ENCODE results near the gene CREB3L2.
"Not testable (repeated sequence)": the region's sequence is repeated elsewhere in the genome, so short reads cannot be mapped to it uniquely, and the experiment has no call there.

CREB3L2 gene, protein sequence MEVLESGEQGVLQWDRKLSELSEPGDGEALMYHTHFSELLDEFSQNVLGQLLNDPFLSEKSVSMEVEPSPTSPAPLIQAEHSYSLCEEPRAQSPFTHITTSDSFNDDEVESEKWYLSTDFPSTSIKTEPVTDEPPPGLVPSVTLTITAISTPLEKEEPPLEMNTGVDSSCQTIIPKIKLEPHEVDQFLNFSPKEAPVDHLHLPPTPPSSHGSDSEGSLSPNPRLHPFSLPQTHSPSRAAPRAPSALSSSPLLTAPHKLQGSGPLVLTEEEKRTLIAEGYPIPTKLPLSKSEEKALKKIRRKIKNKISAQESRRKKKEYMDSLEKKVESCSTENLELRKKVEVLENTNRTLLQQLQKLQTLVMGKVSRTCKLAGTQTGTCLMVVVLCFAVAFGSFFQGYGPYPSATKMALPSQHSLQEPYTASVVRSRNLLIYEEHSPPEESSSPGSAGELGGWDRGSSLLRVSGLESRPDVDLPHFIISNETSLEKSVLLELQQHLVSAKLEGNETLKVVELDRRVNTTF

DNA sequence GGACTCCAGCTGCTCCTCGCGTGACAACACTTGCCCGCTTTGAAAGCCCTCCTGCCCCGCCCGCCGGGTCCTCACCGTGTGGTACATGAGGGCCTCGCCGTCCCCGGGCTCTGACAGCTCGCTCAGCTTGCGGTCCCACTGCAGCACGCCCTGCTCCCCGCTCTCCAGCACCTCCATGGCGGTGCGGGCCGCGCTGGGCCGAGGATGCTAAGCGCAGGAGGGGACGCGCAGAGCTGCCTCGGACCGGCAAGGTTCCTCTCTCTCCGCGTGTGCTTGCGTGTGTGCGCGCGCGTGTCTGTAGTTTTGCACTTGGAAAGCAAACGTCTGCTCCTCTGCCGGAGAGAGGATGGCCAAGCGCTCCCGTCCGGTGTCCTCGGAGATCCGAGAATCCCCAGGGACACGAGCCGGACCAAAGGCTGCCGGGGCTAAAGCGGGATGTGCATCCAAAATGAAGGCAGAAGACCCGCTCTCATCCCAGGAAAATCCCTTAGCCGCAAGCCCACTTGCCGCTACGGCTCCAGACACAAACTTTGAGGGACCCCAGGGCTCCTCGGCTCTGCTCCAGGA lies at the start of gene CREB3L2:
Gene CREB3L2 (minus strand): TSS at position 558 of the 567 bp plus-strand sequence. CDS start 381 bp downstream, at position 177.
- H3K27me3 ChIP-seq (ENCODE audit: control insufficient read depth in 2 of 2, insufficient read depth in 2 of 2, low read length in 2 of 2) = no peaks in the 10 kb centered on the region
- H3K9me3 ChIP-seq (ENCODE audit: control insufficient read depth in 2 of 2, low read length in 2 of 2) = no peaks in the 10 kb centered on the region
- H3K36me3 ChIP-seq (ENCODE audit: control insufficient read depth in 2 of 2, insufficient read depth in 2 of 2, low read length in 2 of 2) = no peaks in the 10 kb centered on the region
- H3K9ac ChIP-seq (ENCODE audit: low read depth in 1 of 2, low read length in 2 of 2) = peak within 1 kb of the TSS; percentile 92 to 96
- H3K4me1 ChIP-seq (ENCODE audit: control insufficient read depth in 2 of 2, insufficient read depth in 2 of 2, low read length in 2 of 2) = peaks cover 3 to 15% of the 10 kb centered on the region in 2 donors
- peak within 1 kb of the TSS; percentile 95 for H3K27ac ChIP-seq (ENCODE audit: low read depth in 2 of 2, low read length in 2 of 2)
- H3K4me3 ChIP-seq (ENCODE audit: low read length in 2 of 2) = peak within 1 kb of the TSS; percentile 93 to 94

DNA sequence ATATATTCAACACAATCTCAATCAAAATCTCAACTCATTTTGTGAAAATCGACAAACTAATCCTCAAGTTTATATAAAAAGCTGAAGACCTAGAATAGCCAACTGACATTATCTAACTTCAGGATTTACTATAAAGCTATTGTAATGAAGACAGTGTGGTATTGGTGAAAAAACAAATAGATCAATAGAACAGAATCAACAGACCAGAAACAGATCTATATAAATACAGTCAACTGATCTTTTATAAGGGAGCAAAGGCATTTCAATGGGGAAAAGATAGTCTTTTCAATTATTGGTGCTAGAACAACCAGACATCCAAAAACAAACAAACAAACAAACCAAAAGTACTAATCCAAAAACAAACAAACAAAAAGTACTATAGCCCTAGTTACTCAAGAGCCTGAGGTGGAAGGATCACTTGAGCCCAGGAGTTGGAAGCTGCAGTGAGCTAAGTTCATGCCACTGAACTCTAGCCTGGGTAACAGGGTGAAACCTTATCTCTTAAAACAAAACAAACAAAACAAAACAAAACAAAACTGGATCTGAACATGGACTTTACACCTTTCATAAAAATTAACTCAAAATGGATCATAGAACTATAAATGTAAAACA lies 47.7 kb upstream of the CREB3L2 start:
- H3K27me3 ChIP-seq (ENCODE audit: control insufficient read depth in 2 of 2, insufficient read depth in 2 of 2, low read length in 2 of 2) = no peaks in the 10 kb centered on the region
- H3K4me3 ChIP-seq (ENCODE audit: low read length in 2 of 2) = no peak overlapping the region
- H3K27ac ChIP-seq (ENCODE audit: low read depth in 2 of 2, low read length in 2 of 2) = no peak overlapping the region
- H3K4me1 ChIP-seq (ENCODE audit: control insufficient read depth in 2 of 2, insufficient read depth in 2 of 2, low read length in 2 of 2) = no peaks in the 10 kb centered on the region
- no peaks in the 10 kb centered on the region for H3K9me3 ChIP-seq (ENCODE audit: control insufficient read depth in 2 of 2, low read length in 2 of 2)
- H3K9ac ChIP-seq (ENCODE audit: low read depth in 1 of 2, low read length in 2 of 2) = no peak overlapping the region
- H3K36me3 ChIP-seq (ENCODE audit: control insufficient read depth in 2 of 2, insufficient read depth in 2 of 2, low read length in 2 of 2) = no peaks in the 10 kb centered on the region

DNA sequence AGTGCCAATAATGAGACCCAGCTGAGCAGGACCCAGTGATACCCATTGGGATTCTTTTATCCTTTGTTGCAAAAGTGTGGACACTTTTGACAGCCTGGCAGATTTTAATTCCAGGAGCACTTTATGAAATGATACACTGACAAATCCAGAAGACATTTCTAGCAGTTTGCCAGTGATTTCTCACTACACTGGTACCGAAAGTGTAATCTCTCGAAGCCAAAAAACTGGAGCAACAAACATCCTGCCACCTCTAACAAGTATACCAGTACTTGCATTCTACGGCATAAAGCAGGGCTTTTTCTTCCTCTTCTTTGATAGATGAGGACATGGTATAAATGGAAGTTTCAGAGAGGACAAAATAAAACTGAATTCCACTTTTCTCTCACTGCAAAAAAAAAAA lies 46.0 kb upstream of the CREB3L2 start:
- Histone ChIP-seq H3K9me3 (ENCODE audit: control insufficient read depth in 2 of 2, low read length in 2 of 2) (no peaks in the 10 kb centered on the region), H3K4me3 (ENCODE audit: low read length in 2 of 2) (no peak overlapping the region), H3K27me3 (ENCODE audit: control insufficient read depth in 2 of 2, insufficient read depth in 2 of 2, low read length in 2 of 2) (no peaks in the 10 kb centered on the region), H3K27ac (ENCODE audit: low read depth in 2 of 2, low read length in 2 of 2) (no peak overlapping the region), H3K9ac (ENCODE audit: low read depth in 1 of 2, low read length in 2 of 2) (no peak overlapping the region), H3K4me1 (ENCODE audit: control insufficient read depth in 2 of 2, insufficient read depth in 2 of 2, low read length in 2 of 2) (no peaks in the 10 kb centered on the region), H3K36me3 (ENCODE audit: control insufficient read depth in 2 of 2, insufficient read depth in 2 of 2, low read length in 2 of 2) (no peaks in the 10 kb centered on the region)

DNA sequence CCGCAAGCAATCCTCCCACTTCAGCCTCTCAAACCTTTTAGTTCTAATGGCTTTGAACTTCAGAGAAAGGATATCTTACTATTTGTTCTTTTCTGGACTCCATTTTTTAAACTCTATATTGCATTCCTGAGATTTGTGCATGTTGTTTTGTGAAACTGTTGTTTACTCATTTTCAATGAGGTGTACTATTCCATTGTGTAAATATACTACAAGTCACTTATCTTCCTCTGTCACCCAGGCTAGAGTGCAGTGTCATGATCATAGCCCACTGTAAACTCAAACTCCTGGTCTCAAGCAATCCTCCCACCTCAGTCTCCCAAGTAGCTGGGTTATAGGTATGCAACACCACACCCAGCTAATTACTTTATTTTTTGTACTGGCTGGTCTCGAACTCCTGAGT lies 43.0 kb upstream of the CREB3L2 start:
- H3K9ac ChIP-seq (ENCODE audit: low read depth in 1 of 2, low read length in 2 of 2) = no peak overlapping the region
- H3K4me3 ChIP-seq (ENCODE audit: low read length in 2 of 2) = no peak overlapping the region
- no peaks in the 10 kb centered on the region for H3K36me3 ChIP-seq (ENCODE audit: control insufficient read depth in 2 of 2, insufficient read depth in 2 of 2, low read length in 2 of 2)
- no peak overlapping the region for H3K27ac ChIP-seq (ENCODE audit: low read depth in 2 of 2, low read length in 2 of 2)
- H3K27me3 ChIP-seq (ENCODE audit: control insufficient read depth in 2 of 2, insufficient read depth in 2 of 2, low read length in 2 of 2) = no peaks in the 10 kb centered on the region
- H3K9me3 ChIP-seq (ENCODE audit: control insufficient read depth in 2 of 2, low read length in 2 of 2) = no peaks in the 10 kb centered on the region
- no peaks in the 10 kb centered on the region for H3K4me1 ChIP-seq (ENCODE audit: control insufficient read depth in 2 of 2, insufficient read depth in 2 of 2, low read length in 2 of 2)

DNA sequence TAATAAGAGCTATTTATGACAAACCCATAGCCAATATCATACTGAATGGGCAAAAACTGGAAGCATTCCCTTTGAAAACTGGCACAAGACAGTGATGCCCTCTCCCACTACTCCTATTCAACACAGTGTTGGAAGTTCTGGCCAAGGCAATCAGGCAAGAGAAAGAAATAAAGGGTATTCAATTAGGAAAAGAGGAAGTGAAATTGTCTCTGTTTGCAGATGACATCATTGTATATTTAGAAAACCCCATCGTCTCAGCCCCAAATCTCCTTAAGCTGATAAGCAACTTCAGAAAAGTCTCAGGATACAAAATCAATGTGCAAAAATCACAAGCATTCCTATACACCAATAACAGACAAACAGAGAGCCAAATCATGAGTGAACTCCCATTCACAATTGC lies 38.2 kb upstream of the CREB3L2 start:
- not testable (repeated sequence) for H3K27me3 ChIP-seq (ENCODE audit: control insufficient read depth in 2 of 2, insufficient read depth in 2 of 2, low read length in 2 of 2); H3K4me1 ChIP-seq (ENCODE audit: control insufficient read depth in 2 of 2, insufficient read depth in 2 of 2, low read length in 2 of 2); H3K9me3 ChIP-seq (ENCODE audit: control insufficient read depth in 2 of 2, low read length in 2 of 2); H3K27ac ChIP-seq (ENCODE audit: low read depth in 2 of 2, low read length in 2 of 2); H3K9ac ChIP-seq (ENCODE audit: low read depth in 1 of 2, low read length in 2 of 2); H3K36me3 ChIP-seq (ENCODE audit: control insufficient read depth in 2 of 2, insufficient read depth in 2 of 2, low read length in 2 of 2); H3K4me3 ChIP-seq (ENCODE audit: low read length in 2 of 2)

DNA sequence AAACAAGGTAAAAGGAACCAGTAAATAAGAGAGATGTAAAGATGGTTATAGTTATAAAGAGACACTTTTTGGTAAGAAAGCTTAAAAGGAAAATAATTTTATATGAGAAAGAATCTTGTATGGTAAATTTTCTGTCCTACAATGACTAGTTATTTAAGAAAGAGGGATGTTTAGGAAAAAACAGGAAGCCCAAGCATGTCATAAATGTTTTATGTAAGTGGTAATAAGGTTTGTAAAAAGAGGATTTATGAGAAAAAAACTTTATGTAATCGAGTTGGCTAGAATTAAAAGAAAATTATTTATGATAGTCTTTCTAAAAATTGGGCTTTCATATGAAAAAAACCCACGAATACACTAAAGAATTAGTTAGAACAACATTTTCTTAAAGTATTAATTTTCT lies 34.2 kb upstream of the CREB3L2 start:
- H3K27me3 ChIP-seq (ENCODE audit: control insufficient read depth in 2 of 2, insufficient read depth in 2 of 2, low read length in 2 of 2) = no peaks in the 10 kb centered on the region
- H3K4me3 ChIP-seq (ENCODE audit: low read length in 2 of 2) = no peak overlapping the region
- H3K9ac ChIP-seq (ENCODE audit: low read depth in 1 of 2, low read length in 2 of 2) = no peak overlapping the region
- H3K27ac ChIP-seq (ENCODE audit: low read depth in 2 of 2, low read length in 2 of 2) = no peak overlapping the region
- no peaks in the 10 kb centered on the region for H3K4me1 ChIP-seq (ENCODE audit: control insufficient read depth in 2 of 2, insufficient read depth in 2 of 2, low read length in 2 of 2)
- peaks cover 0 to 2% of the 10 kb centered on the region in 2 donors for H3K9me3 ChIP-seq (ENCODE audit: control insufficient read depth in 2 of 2, low read length in 2 of 2)
- H3K36me3 ChIP-seq (ENCODE audit: control insufficient read depth in 2 of 2, insufficient read depth in 2 of 2, low read length in 2 of 2) = no peaks in the 10 kb centered on the region

DNA sequence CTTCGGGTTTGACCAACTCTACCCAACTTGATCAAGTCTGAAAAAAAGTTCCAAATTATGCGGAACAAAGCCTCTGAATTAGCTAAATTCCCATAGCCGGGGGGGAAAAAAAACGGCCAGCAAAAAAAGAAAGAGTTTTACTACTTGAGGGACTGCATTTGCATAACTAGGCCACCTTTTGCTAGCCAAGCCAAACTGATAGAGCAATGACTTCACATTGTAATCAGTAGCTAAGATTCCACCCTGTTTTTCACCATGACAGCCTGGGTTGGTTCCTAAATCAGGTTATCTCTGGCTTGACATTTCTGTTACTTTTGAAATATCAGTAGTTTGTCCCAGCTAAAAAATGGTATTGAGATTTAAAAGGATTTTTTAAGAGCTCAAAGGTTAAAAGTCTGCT lies 31.4 kb upstream of the CREB3L2 start:
- no peak overlapping the region for H3K4me3 ChIP-seq (ENCODE audit: low read length in 2 of 2)
- no peaks in the 10 kb centered on the region for H3K27me3 ChIP-seq (ENCODE audit: control insufficient read depth in 2 of 2, insufficient read depth in 2 of 2, low read length in 2 of 2)
- no peaks in the 10 kb centered on the region for H3K36me3 ChIP-seq (ENCODE audit: control insufficient read depth in 2 of 2, insufficient read depth in 2 of 2, low read length in 2 of 2)
- H3K27ac ChIP-seq (ENCODE audit: low read depth in 2 of 2, low read length in 2 of 2) = no peak overlapping the region
- no peaks in the 10 kb centered on the region for H3K4me1 ChIP-seq (ENCODE audit: control insufficient read depth in 2 of 2, insufficient read depth in 2 of 2, low read length in 2 of 2)
- peaks cover 0 to 2% of the 10 kb centered on the region in 2 donors for H3K9me3 ChIP-seq (ENCODE audit: control insufficient read depth in 2 of 2, low read length in 2 of 2)
- no peak overlapping the region for H3K9ac ChIP-seq (ENCODE audit: low read depth in 1 of 2, low read length in 2 of 2)

DNA sequence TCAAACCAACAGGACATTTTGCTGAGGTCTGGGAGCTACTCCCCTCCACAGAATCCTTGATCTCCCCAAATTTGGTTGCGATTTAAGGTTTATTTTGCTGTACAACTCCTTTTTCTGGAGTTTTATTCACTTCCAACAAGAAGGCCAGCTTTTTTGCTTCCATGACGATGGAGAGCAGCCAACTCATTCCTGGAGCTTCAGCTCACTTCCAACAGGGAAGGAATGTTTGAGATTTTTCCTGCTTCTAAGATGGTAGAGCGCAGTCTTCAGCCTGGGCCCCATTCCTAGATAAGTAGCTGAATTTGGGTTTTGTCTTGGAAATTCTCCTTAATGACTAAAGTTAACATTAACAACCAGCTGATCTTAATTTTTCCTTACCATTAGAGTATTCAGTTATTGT lies 30.9 kb upstream of the CREB3L2 start:
- Histone ChIP-seq H3K36me3 (ENCODE audit: control insufficient read depth in 2 of 2, insufficient read depth in 2 of 2, low read length in 2 of 2) (no peaks in the 10 kb centered on the region), H3K9me3 (ENCODE audit: control insufficient read depth in 2 of 2, low read length in 2 of 2) (peaks cover 0 to 2% of the 10 kb centered on the region in 2 donors), H3K4me3 (ENCODE audit: low read length in 2 of 2) (no peak overlapping the region), H3K27me3 (ENCODE audit: control insufficient read depth in 2 of 2, insufficient read depth in 2 of 2, low read length in 2 of 2) (no peaks in the 10 kb centered on the region), H3K4me1 (ENCODE audit: control insufficient read depth in 2 of 2, insufficient read depth in 2 of 2, low read length in 2 of 2) (no peaks in the 10 kb centered on the region), H3K9ac (ENCODE audit: low read depth in 1 of 2, low read length in 2 of 2) (no peak overlapping the region), H3K27ac (ENCODE audit: low read depth in 2 of 2, low read length in 2 of 2) (no peak overlapping the region)

DNA sequence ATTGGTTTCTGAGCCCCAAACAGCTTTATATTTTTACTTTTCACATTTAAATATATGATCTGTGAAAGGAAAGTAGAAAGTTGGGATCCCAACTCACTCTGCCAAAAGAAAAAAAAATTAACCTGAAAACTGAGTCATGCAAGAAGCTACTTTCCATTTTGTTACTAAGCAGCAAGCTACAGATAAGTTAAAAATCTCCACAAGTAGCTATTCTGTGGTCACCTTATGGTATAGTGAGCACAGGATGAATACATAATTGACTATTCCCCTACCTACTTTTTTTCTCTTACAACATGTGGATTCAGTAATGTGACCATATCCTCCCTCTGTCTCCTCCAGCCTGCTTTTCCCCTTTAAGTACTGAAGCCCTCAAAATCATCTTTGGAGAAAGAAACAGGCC lies 30.3 kb upstream of the CREB3L2 start:
- Histone ChIP-seq H3K9ac (ENCODE audit: low read depth in 1 of 2, low read length in 2 of 2) (no peak overlapping the region), H3K9me3 (ENCODE audit: control insufficient read depth in 2 of 2, low read length in 2 of 2) (peaks cover 0 to 2% of the 10 kb centered on the region in 2 donors), H3K36me3 (ENCODE audit: control insufficient read depth in 2 of 2, insufficient read depth in 2 of 2, low read length in 2 of 2) (no peaks in the 10 kb centered on the region), H3K27ac (ENCODE audit: low read depth in 2 of 2, low read length in 2 of 2) (no peak overlapping the region), H3K27me3 (ENCODE audit: control insufficient read depth in 2 of 2, insufficient read depth in 2 of 2, low read length in 2 of 2) (no peaks in the 10 kb centered on the region), H3K4me3 (ENCODE audit: low read length in 2 of 2) (no peak overlapping the region), H3K4me1 (ENCODE audit: control insufficient read depth in 2 of 2, insufficient read depth in 2 of 2, low read length in 2 of 2) (no peaks in the 10 kb centered on the region)

DNA sequence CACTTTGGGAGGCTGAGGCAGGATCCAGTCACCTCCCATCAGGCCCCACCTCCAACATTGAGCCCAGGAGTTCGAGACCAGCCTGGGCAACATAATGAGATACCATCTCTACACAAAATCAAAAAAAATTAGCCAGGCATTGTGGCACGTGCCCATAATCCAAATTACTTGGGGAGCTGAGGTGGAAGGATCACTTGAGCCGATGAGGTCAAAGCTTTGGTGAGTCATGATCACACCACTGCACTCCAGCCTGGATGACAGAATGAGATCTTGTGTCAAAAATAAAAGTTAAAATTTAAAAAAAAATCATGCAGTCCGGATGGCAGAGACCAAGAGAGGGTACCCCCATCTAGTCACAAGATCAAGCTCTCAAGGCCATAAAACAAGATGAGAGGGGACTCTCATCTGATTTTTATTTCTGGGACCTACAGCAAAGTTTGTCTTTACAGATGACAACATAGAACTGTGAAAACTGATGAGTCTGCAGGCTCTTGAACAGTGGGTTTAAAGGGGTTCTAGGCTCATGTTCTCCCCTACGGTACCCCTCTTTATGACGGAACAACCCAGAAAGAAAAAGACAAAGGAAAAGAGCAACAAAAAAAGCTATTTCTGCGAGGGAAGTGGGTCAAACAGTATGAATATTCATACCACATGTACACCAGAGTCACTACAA lies 28.9 kb upstream of the CREB3L2 start:
- H3K4me1 ChIP-seq (ENCODE audit: control insufficient read depth in 2 of 2, insufficient read depth in 2 of 2, low read length in 2 of 2) = no peaks in the 10 kb centered on the region
- no peaks in the 10 kb centered on the region for H3K36me3 ChIP-seq (ENCODE audit: control insufficient read depth in 2 of 2, insufficient read depth in 2 of 2, low read length in 2 of 2)
- H3K4me3 ChIP-seq (ENCODE audit: low read length in 2 of 2) = no peak overlapping the region
- H3K27ac ChIP-seq (ENCODE audit: low read depth in 2 of 2, low read length in 2 of 2) = no peak overlapping the region
- H3K9ac ChIP-seq (ENCODE audit: low read depth in 1 of 2, low read length in 2 of 2) = no peak overlapping the region
- no peaks in the 10 kb centered on the region for H3K27me3 ChIP-seq (ENCODE audit: control insufficient read depth in 2 of 2, insufficient read depth in 2 of 2, low read length in 2 of 2)
- H3K9me3 ChIP-seq (ENCODE audit: control insufficient read depth in 2 of 2, low read length in 2 of 2) = no peaks in the 10 kb centered on the region

Data from mucosa of rectum (tissue), 2 donors.